A673 (cell line): ENCODE results near the gene CFAP126.
"Not testable (repeated sequence)": the region's sequence is repeated elsewhere in the genome, so short reads cannot be mapped to it uniquely, and the experiment has no call there.

ENCODE experiments used
- CTCF ChIP-seq: fragments of 300-800, 200-600 bp; sonication (generic); conservative IDR thresholded peaks from 2 replicates; pipeline ENCODE4 v1.5.1; 2017; ENCODE audit warnings: low read depth, mild to moderate bottlenecking, antibody characterized with exemption, low read length, moderate library complexity, mixed read lengths
- EZH2 ChIP-seq: fragments of 200-600 bp; sonication (generic); IDR thresholded peaks from 2 replicates; pipeline ENCODE4 v1.6.1; 2017; ENCODE audit warnings: borderline replicate concordance, low read depth, mild to moderate bottlenecking, mixed read lengths, antibody characterized with exemption, low read length; ENCODE audit not compliant: poor library complexity, severe bottlenecking

GRCh38 chr1:161410636-161410970 lies 42.9 kb upstream of the CFAP126 start:
- not testable (repeated sequence) for TF ChIP-seq CTCF, EZH2
